Testis (tissue), 3 donors: ENCODE data around the gene CTSS. TPM values are rescaled to one million over a fixed set of nuclear protein-coding genes. Genes with fewer than 3 reads are reported as not detected.

Experiments
- DNase-seq: peaks from one replicate; pipeline ENCODE4 v3.0.0-alpha.2; 2019
- H3K27ac ChIP-seq, 2 donors: fragments of 200-600 bp; sonication (generic); one replicate each; pipeline ENCODE4 v1.5.1; 2019
- H3K27me3 ChIP-seq: fragments of 200-600 bp; sonication (generic); one replicate; pipeline ENCODE4 v1.5.1; 2019
- H3K36me3 ChIP-seq: fragments of 200-600 bp; sonication (generic); one replicate; pipeline ENCODE4 v1.5.1; 2017; ENCODE audit warnings: low read depth; ENCODE audit errors: missing control alignments
- H3K4me1 ChIP-seq: fragments of 200-600 bp; sonication (generic); one replicate; pipeline ENCODE4 v1.5.1; 2019
- H3K4me3 ChIP-seq, 2 donors: fragments of 200-600 bp; sonication (generic); one replicate each; pipeline ENCODE4 v1.5.1; 2017 to 2019
- H3K9me3 ChIP-seq: fragments of 200-600 bp; sonication (generic); one replicate; pipeline ENCODE4 v1.5.1; 2017
- POLR2A ChIP-seq: fragments of 450-650 bp; IDR thresholded peaks from one replicate; pipeline ENCODE4 v1.6.1; 2017; ENCODE audit warnings: antibody characterized with exemption, mild to moderate bottlenecking, moderate library complexity
- WGBS, 2 donors: methylation state at CpG; one replicate each; pipeline ENCODE4 v1.1.5; 2018; 5-methylcytosine and 5-hydroxymethylcytosine counted together
- intact Hi-C: fragments of 100-400 bp; cut with DNase I; formaldehyde crosslinking; loops from one replicate; pipeline ENCODE4 v1.15.1; 2023; ENCODE audit warnings: low total_unique reads
- polyA plus RNA-seq: library from polyadenylated mRNA; stranded (reverse); fragments of 350-450 nt; fragmentation: Illumina TruSeq; extraction: RNeasy Lipid Tissue Mini Kit (QIAGEN cat#74804); gene quantifications from one replicate; pipeline ENCODE4 v1.2.3, GENCODE V29; 2014; ENCODE audit warnings: low read depth, low replicate concordance; ENCODE audit not compliant: insufficient read depth
- small RNA-seq, 2 donors: library from RNA; depleted of rRNA; stranded (forward); fragments of <200 nt; gene quantifications; one replicate each; pipeline ENCODE3, GENCODE V24; 2016
- total RNA-seq, 2 donors: library from RNA; depleted of rRNA; stranded (reverse); fragments of >200 nt; gene quantifications; one replicate each; pipeline ENCODE4 v1.2.3, GENCODE V29; 2016
- TF ChIP-seq, protein P1 (sequence below), 3 experiments: fragments of 450-650 bp in 2 of 3; fragments of 200-600 bp in 1 of 3; sonication (generic) in 1 of 3; IDR thresholded peaks; one replicate each; pipeline ENCODE4 v1.5.1; 2016 to 2019; ENCODE audit warnings: antibody characterized with exemption in 3 of 3, mild to moderate bottlenecking in 2 of 3, moderate library complexity in 1 of 3

CTSS gene
- total and polyA plus RNA-seq, 3 donors from 2014 or later: 7.4 to 61.0 (median 9.2) TPM

DNA sequence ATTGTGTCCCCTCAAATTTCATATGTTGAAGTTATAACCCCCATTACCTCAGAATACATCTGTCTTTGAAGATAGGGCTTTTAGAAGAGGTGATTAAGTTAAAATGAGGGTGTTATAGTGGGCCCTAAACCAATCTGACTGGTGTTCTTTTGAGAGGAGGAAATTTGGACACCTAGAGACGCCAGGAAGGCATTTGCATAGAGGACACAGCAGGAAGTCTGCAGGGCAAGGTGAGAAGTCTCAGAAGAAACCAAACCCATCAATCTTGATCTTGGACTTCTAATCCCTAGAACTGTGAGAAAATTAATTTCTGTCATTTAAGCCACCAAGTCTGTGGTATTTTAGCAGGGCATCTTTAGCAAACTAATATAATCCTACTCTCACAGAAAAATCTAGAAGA lies 81.7 kb downstream of the CTSS start:
- H3K4me3 ChIP-seq: no peak overlapping the region
- DNase-seq: no peak
- no peak overlapping the region for H3K27ac ChIP-seq
- no peak for TF ChIP-seq POLR2A
- TF ChIP-seq, protein P1, sequence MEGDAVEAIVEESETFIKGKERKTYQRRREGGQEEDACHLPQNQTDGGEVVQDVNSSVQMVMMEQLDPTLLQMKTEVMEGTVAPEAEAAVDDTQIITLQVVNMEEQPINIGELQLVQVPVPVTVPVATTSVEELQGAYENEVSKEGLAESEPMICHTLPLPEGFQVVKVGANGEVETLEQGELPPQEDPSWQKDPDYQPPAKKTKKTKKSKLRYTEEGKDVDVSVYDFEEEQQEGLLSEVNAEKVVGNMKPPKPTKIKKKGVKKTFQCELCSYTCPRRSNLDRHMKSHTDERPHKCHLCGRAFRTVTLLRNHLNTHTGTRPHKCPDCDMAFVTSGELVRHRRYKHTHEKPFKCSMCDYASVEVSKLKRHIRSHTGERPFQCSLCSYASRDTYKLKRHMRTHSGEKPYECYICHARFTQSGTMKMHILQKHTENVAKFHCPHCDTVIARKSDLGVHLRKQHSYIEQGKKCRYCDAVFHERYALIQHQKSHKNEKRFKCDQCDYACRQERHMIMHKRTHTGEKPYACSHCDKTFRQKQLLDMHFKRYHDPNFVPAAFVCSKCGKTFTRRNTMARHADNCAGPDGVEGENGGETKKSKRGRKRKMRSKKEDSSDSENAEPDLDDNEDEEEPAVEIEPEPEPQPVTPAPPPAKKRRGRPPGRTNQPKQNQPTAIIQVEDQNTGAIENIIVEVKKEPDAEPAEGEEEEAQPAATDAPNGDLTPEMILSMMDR (IDR thresholded peaks at IDR 0.05): no peak
- intact Hi-C loops: no loop called here
- H3K4me1 ChIP-seq: no peaks in the 10 kb centered on the region
- WGBS, 2 donors: 59 to 71% methylated on average over 1 of the region's 1 CpG
- no peaks in the 10 kb centered on the region for H3K36me3 ChIP-seq
- no peaks in the 10 kb centered on the region for H3K9me3 ChIP-seq
- no peaks in the 10 kb centered on the region for H3K27me3 ChIP-seq

Small RNAs within 50 kb of the gene (small RNA-seq; reads per million reads assigned to genes)
- gene RNU6-1042P (0 reads per million in 2 donors), gene RNU6-1309P (0 reads per million in 2 donors)

Other genes with a start within 250 kb of the CTSS start
- 1 to 10 TPM; 8.9 to 10.0 TPM for gene ADAMTSL4, start 216.4 kb downstream of the CTSS start, total RNA-seq
- 14.2 TPM for gene ADAMTSL4, start 216.4 kb downstream of the CTSS start, polyA plus RNA-seq
- gene MCL1, start 186.2 kb downstream of the CTSS start, total RNA-seq: 100 to 1,000 TPM in 1 of 2 donors, 10 to 100 TPM in 1; 94.1 to 111 TPM
- gene MCL1, start 186.2 kb downstream of the CTSS start, polyA plus RNA-seq: 112 TPM
- 10 to 100 TPM; 76.5 to 84.5 TPM for gene ENSA, start 136.2 kb downstream of the CTSS start, total RNA-seq
- gene ENSA, start 136.2 kb downstream of the CTSS start, polyA plus RNA-seq: 104 TPM
- 10 to 100 TPM; 18.7 to 19.9 TPM for gene GOLPH3L, start 68.6 kb downstream of the CTSS start, total RNA-seq
- 26.8 TPM for gene GOLPH3L, start 68.6 kb downstream of the CTSS start, polyA plus RNA-seq
- gene HORMAD1, start 44.9 kb downstream of the CTSS start, total RNA-seq: 10 to 100 TPM; 56.6 to 89.9 TPM
- gene HORMAD1, start 44.9 kb downstream of the CTSS start, polyA plus RNA-seq: 164 TPM
- 10 to 100 TPM; 15.4 to 24.7 TPM for gene CTSK, start 42.5 kb upstream of the CTSS start, total RNA-seq
- gene CTSK, start 42.5 kb upstream of the CTSS start, polyA plus RNA-seq: 56.9 TPM
- gene ARNT, start 110.8 kb upstream of the CTSS start, total RNA-seq: 10 to 100 TPM; 81.3 to 94.2 TPM
- 43.1 TPM for gene ARNT, start 110.8 kb upstream of the CTSS start, polyA plus RNA-seq
- 1 to 10 TPM in 1 of 2 donors, under 1 TPM in 1; 0.31 to 1.0 TPM for gene CTXND2, start 121.4 kb upstream of the CTSS start, total RNA-seq
- 0.26 TPM for gene CTXND2, start 121.4 kb upstream of the CTSS start, polyA plus RNA-seq
- 10 to 100 TPM; 85.9 to 90.6 TPM for gene SETDB1, start 160.6 kb upstream of the CTSS start, total RNA-seq
- gene SETDB1, start 160.6 kb upstream of the CTSS start, polyA plus RNA-seq: 89.5 TPM
- 100 to 1,000 TPM in 1 of 2 donors, 10 to 100 TPM in 1; 92.7 to 116 TPM for gene CERS2, start 209.1 kb upstream of the CTSS start, total RNA-seq
- gene CERS2, start 209.1 kb upstream of the CTSS start, polyA plus RNA-seq: 138 TPM
- gene ANXA9, start 216.5 kb upstream of the CTSS start, total RNA-seq: 1 to 10 TPM; 5.1 to 6.9 TPM
- 5.7 TPM for gene ANXA9, start 216.5 kb upstream of the CTSS start, polyA plus RNA-seq
- gene MINDY1, start 241.1 kb upstream of the CTSS start, total RNA-seq: 10 to 100 TPM; 49.8 to 69.8 TPM
- 56.9 TPM for gene MINDY1, start 241.1 kb upstream of the CTSS start, polyA plus RNA-seq
- gene PRUNE1, start 242.7 kb upstream of the CTSS start, total RNA-seq: 10 to 100 TPM; 41.1 to 63.9 TPM
- 45.5 TPM for gene PRUNE1, start 242.7 kb upstream of the CTSS start, polyA plus RNA-seq